AG09309 (cell line): ENCODE results near the gene C17orf50.
A peak's percentile ranks its signal among the peaks of the same experiment; 100 is the strongest.

ENCODE experiments used
- DNase-seq: peaks from one replicate; pipeline ENCODE4 v3.0.0-alpha.2; 2010; ENCODE audit warnings: low read depth
- H3K4me3 ChIP-seq: 2 replicates; pipeline ENCODE4 v1.5.1; 2011; ENCODE audit warnings: mild to moderate bottlenecking, low read depth, low read length, moderate library complexity; ENCODE audit not compliant: control insufficient read depth
- TF ChIP-seq, protein P1 (sequence below): IDR thresholded peaks from 2 replicates; pipeline ENCODE4 v1.5.1; 2011; ENCODE audit warnings: mild to moderate bottlenecking, low read depth, low read length, inconsistent platforms; ENCODE audit not compliant: insufficient read depth, control insufficient read depth; ENCODE audit errors: missing control alignments

C17orf50 gene

DNA sequence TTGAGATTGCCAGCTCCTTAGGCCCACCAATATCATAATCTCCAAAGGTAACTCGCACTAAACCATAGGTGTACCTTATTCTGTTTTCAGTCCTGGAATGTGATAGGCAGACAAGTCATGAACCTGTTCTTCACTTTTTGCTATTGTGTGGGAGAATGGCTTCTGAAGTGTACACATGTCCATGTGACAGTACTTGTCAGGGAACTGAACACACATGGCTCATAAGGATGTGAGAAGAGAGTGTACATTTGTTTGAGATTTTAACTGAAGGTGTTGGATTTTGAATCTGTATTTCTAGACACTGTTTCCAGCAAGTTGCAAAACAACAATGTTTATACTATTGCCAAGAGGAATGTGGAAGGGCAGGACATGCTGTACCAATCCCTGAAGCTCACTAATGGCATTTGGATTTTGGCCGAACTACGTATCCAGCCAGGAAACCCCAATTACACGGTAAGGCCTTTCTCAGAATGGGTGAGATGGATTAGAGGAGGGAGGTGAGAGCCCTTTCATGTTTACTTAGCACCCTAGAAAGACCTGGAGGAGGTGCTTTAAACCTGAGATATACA, 43.7 kb upstream of the C17orf50 start:
- TF ChIP-seq, protein P1, sequence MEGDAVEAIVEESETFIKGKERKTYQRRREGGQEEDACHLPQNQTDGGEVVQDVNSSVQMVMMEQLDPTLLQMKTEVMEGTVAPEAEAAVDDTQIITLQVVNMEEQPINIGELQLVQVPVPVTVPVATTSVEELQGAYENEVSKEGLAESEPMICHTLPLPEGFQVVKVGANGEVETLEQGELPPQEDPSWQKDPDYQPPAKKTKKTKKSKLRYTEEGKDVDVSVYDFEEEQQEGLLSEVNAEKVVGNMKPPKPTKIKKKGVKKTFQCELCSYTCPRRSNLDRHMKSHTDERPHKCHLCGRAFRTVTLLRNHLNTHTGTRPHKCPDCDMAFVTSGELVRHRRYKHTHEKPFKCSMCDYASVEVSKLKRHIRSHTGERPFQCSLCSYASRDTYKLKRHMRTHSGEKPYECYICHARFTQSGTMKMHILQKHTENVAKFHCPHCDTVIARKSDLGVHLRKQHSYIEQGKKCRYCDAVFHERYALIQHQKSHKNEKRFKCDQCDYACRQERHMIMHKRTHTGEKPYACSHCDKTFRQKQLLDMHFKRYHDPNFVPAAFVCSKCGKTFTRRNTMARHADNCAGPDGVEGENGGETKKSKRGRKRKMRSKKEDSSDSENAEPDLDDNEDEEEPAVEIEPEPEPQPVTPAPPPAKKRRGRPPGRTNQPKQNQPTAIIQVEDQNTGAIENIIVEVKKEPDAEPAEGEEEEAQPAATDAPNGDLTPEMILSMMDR, result no peak
- DNase-seq, result no peak
- no peak overlapping the region for H3K4me3 ChIP-seq

- TF ChIP-seq, protein P1, result no peak
- no peak for DNase-seq
- no peak overlapping the region for H3K4me3 ChIP-seq
Observed at GRCh38 chr17:35717475-35717874, 43.2 kb upstream of the C17orf50 start.

- TF ChIP-seq, protein P1, result no peak
- DNase-seq, result no peak
- H3K4me3 ChIP-seq, result no peak overlapping the region
Observed at GRCh38 chr17:35723735-35724134, 37.0 kb upstream of the C17orf50 start.

GRCh38 chr17:35725058-35725457, 35.6 kb upstream of the C17orf50 start:
- no peak for DNase-seq
- TF ChIP-seq, protein P1, result no peak
- no peak overlapping the region for H3K4me3 ChIP-seq

- DNase-seq, result no peak
- TF ChIP-seq, protein P1, result no peak
- no peak overlapping the region for H3K4me3 ChIP-seq
Observed at GRCh38 chr17:35725802-35726126, 34.9 kb upstream of the C17orf50 start.

DNA sequence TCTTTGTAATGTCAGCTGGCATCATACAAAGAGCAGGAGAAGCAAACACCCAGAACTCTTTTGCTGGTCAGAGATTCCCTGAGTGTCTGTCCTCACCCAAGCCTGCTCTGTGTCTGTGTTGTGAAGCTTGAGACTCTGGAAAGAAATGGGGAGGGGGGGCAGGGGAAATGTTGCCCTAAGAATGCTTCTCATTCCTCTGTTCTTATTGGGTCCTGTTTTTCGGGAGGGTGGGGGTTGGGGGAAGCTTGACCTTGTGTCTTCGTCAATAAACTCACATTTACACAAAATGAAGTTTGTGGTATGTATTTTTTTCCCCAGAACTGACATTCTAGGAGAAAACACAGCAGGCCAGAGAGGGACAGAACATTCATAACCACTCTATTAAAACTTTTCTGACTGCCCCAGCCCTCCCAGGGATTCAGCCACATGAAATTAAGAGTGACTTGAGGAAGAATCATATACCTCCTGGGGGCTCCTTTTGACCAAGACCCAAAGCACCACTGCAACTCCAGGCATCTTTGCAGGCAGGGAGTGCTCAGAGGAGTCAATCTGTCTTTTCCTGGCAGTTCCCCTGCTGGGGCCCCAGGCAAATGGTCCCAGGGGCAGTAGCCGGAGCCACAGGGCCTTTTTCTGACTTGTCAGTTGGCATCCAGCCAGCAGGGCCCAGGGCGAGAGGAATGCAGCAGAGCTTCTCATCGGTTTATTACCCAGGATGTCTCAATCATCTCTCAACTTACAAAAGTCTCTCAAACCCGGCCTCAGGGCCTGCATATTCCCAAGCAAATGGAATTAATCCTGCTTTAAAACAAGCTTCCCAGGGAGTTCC, 34.3 kb upstream of the C17orf50 start:
- no peak overlapping the region for H3K4me3 ChIP-seq
- peak; percentile 91 for DNase-seq

More for the DNA sequence above, 34.3 kb upstream of the C17orf50 start:
- TF ChIP-seq, protein P1, result no peak
